ENCODE measurements around the gene RTTN.

- TF ChIP-seq, protein P1, sequence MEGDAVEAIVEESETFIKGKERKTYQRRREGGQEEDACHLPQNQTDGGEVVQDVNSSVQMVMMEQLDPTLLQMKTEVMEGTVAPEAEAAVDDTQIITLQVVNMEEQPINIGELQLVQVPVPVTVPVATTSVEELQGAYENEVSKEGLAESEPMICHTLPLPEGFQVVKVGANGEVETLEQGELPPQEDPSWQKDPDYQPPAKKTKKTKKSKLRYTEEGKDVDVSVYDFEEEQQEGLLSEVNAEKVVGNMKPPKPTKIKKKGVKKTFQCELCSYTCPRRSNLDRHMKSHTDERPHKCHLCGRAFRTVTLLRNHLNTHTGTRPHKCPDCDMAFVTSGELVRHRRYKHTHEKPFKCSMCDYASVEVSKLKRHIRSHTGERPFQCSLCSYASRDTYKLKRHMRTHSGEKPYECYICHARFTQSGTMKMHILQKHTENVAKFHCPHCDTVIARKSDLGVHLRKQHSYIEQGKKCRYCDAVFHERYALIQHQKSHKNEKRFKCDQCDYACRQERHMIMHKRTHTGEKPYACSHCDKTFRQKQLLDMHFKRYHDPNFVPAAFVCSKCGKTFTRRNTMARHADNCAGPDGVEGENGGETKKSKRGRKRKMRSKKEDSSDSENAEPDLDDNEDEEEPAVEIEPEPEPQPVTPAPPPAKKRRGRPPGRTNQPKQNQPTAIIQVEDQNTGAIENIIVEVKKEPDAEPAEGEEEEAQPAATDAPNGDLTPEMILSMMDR (conservative IDR thresholded peaks at IDR 0.05; ENCODE audit: low read length) = no peak
- no peak for TF ChIP-seq EZH2phosphoT487 (IDR thresholded peaks at IDR 0.05; ENCODE audit: borderline replicate concordance)
Measured at GRCh38 chr18:69980982-69981804, 224.3 kb downstream of the RTTN start.
